Chondrocyte (in vitro differentiated cells): ENCODE data around the gene ATP8B4. TPM values are rescaled to one million over a fixed set of nuclear protein-coding genes. Genes with fewer than 3 reads are reported as not detected.

Experiments
- DNase-seq: peaks from one replicate; pipeline ENCODE4 v3.0.0; 2021; ENCODE audit warnings: mixed read lengths, low spot score
- H3K27ac Mint-ChIP-seq: one replicate; pipeline ENCODE4 v1.8.0; 2021; ENCODE audit warnings: mild to moderate bottlenecking, moderate library complexity, mixed read lengths; ENCODE audit not compliant: unreplicated experiment
- H3K27me3 Mint-ChIP-seq: 2 replicates; pipeline ENCODE4 v1.8.0; 2021; ENCODE audit warnings: low read depth, mixed read lengths
- H3K36me3 Mint-ChIP-seq: 2 replicates; pipeline ENCODE4 v1.8.0; 2021; ENCODE audit warnings: low read depth, mixed read lengths
- H3K4me1 Mint-ChIP-seq: 2 replicates; pipeline ENCODE4 v1.8.0; 2021; ENCODE audit warnings: low read depth, mild to moderate bottlenecking, mixed read lengths
- H3K4me3 Mint-ChIP-seq: one replicate; pipeline ENCODE4 v1.8.0; 2021; ENCODE audit warnings: mild to moderate bottlenecking, moderate library complexity, mixed read lengths; ENCODE audit not compliant: unreplicated experiment
- H3K9me3 Mint-ChIP-seq: 2 replicates; pipeline ENCODE4 v1.8.0; 2021; ENCODE audit warnings: low read depth, mixed read lengths
- CTCF ChIP-seq: fragments of 200-600 bp; sonication (generic); IDR thresholded peaks from 2 replicates; pipeline ENCODE4 v1.5.0; 2021; ENCODE audit warnings: antibody characterized with exemption, mild to moderate bottlenecking, moderate library complexity
- total RNA-seq: library from RNA; stranded (reverse); gene quantifications from 3 replicates; pipeline ENCODE4 v1.2.1, GENCODE V29; 2021

The ATP8B4 gene
- total RNA-seq, 1 donor from 2014 or later, result not detected

DNA sequence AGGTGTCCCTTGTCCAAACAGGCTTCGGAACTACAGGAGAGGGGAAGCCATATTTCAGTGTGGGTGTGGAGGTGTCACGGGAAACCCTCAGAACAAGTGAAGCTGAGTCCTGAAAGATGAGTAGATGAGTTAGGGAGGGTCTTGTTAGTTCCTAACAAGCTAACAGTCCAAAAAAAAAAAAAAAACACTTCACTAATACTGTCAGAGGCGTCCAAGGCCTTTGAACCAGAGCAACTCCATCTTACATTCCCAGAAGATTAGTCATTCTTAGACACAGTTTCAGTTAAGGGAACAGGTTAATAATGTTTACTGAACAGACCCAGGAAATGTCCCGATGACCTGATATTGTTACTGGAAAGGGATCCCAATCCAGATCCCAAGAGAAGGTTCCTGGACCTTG lies 7.0 kb upstream of the ATP8B4 start:
- Mint-ChIP-seq H3K27me3 (no peaks in the 10 kb centered on the region), H3K36me3 (peaks cover 2% of the 10 kb centered on the region), H3K4me3 (no peak overlapping the region), H3K9me3 (peaks cover 10% of the 10 kb centered on the region), H3K27ac (no peak overlapping the region), H3K4me1 (no peaks in the 10 kb centered on the region)
- no peak for DNase-seq
- no peak for TF ChIP-seq CTCF

DNA sequence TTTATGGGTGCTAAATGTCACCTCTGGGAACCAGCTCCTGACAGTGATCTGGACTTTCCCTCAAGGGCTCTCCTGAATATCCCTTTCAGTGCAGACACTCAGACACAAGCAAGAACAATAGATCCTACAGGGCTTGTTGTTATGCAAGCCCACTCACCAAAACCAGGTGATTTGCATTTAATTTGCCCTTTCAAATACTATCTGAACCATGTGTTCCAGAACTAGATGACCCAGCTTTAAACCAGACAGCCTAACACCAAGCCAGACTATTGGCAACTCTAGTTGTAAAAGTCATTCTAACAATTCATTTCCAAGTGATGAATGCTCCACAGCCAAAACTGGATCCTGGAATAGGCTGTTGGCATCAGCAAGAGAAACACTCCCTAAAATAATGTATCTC lies 5.6 kb upstream of the ATP8B4 start:
- no peak for DNase-seq
- TF ChIP-seq CTCF, result no peak
- Mint-ChIP-seq H3K4me3 (no peak overlapping the region), H3K36me3 (peaks cover 2% of the 10 kb centered on the region), H3K27ac (no peak overlapping the region), H3K9me3 (peaks cover 10% of the 10 kb centered on the region), H3K4me1 (no peaks in the 10 kb centered on the region), H3K27me3 (no peaks in the 10 kb centered on the region)

GRCh38 chr15:50123861-50124557 lies 5.0 kb upstream of the ATP8B4 start:
- Mint-ChIP-seq H3K27ac (no peak overlapping the region), H3K9me3 (peaks cover 10% of the 10 kb centered on the region)
- no peak for DNase-seq

GRCh38 chr15:50120729-50121128 lies 1.7 kb upstream of the ATP8B4 start:
- peaks cover 2% of the 10 kb centered on the region for H3K36me3 Mint-ChIP-seq
- TF ChIP-seq CTCF, result no peak

More at GRCh38 chr15:50123861-50124557, 5.0 kb upstream of the ATP8B4 start:
- Mint-ChIP-seq H3K36me3 (peaks cover 2% of the 10 kb centered on the region), H3K4me1 (no peaks in the 10 kb centered on the region), H3K27me3 (no peaks in the 10 kb centered on the region), H3K4me3 (no peak overlapping the region)
- TF ChIP-seq CTCF, result no peak

DNA sequence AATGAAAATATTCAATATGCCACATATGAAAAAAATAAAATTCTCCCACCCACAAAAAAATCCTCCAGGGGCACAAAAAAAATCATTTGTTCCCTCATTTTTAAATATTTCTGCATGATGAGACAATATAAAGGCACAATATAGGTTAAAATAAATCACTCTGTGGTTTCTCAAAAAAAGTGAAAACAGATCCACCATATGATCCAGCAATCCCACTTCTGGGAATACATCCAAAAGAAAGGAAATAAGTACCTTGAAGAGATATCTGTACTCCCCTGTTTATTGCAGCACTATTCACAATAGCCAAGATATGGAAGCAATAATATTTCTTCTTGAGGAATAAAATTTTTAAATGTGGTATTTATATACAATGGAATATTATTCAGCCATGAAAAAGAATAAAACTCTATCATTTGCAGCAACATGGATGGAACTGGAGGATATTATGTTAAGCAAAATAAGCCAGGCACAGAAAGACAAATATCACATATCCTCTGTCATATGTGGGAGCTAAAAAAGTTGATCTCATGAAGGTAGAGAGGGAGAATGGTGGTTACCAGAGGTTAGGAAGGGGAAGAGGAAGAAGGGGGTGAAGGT lies 1.5 kb downstream of the ATP8B4 start:
- no peak for TF ChIP-seq CTCF

More at GRCh38 chr15:50120729-50121128, 1.7 kb upstream of the ATP8B4 start:
- Mint-ChIP-seq H3K27ac (no peak overlapping the region), H3K4me3 (no peak overlapping the region), H3K27me3 (peaks cover 3% of the 10 kb centered on the region), H3K9me3 (peaks cover 10% of the 10 kb centered on the region), H3K4me1 (no peaks in the 10 kb centered on the region)
- no peak for DNase-seq

More for the DNA sequence above, 1.5 kb downstream of the ATP8B4 start:
- peaks cover 11% of the 10 kb centered on the region for H3K27me3 Mint-ChIP-seq
- H3K27ac Mint-ChIP-seq, result no peak overlapping the region
- no peaks in the 10 kb centered on the region for H3K4me1 Mint-ChIP-seq
- no peaks in the 10 kb centered on the region for H3K9me3 Mint-ChIP-seq
- H3K36me3 Mint-ChIP-seq, result no peaks in the 10 kb centered on the region
- no peak overlapping the region for H3K4me3 Mint-ChIP-seq
- DNase-seq, result no peak
